ENCODE results near the gene MYCBP.

- no peak for TF ChIP-seq POLR2A (IDR thresholded peaks at IDR 0.05)
- TF ChIP-seq EP300 (IDR thresholded peaks at IDR 0.05), result no peak
Observed at GRCh38 chr1:38873027-38873969, at the start of gene MYCBP.

Data from sigmoid colon (tissue), 4 donors.